Vagina (tissue), 2 donors: ENCODE measurements around the gene STEAP4. TPM values are rescaled to one million over a fixed set of nuclear protein-coding genes. Genes with fewer than 3 reads are reported as not detected.

Source experiments
- DNase-seq, 2 donors: peaks; one replicate each; pipeline ENCODE4 v3.0.0-alpha.2; 2017; ENCODE audit errors: extremely low spot score in 2 of 2
- H3K27ac ChIP-seq: fragments of 200-600 bp; sonication (generic); one replicate; pipeline ENCODE4 v1.5.1; 2019
- H3K27me3 ChIP-seq: fragments of 200-600 bp; sonication (generic); one replicate; pipeline ENCODE4 v1.5.1; 2019
- H3K36me3 ChIP-seq, 2 donors: fragments of 200-600 bp; sonication (generic); one replicate each; pipeline ENCODE4 v1.5.1; 2017 to 2019
- H3K4me1 ChIP-seq: fragments of 200-600 bp; sonication (generic); one replicate; pipeline ENCODE4 v1.5.1; 2019
- H3K4me3 ChIP-seq, 2 donors: fragments of 200-600 bp; sonication (generic); 1 replicate in 1 of 2; 2 replicates in 1 of 2; pipeline ENCODE4 v1.5.1; 2016 to 2019
- H3K9me3 ChIP-seq: fragments of 200-600 bp; sonication (generic); one replicate; pipeline ENCODE4 v1.5.1; 2019
- POLR2A ChIP-seq, 2 donors: fragments of 450-650 bp; IDR thresholded peaks; one replicate each; pipeline ENCODE4 v1.6.1; 2017; ENCODE audit warnings: antibody characterized with exemption in 2 of 2, mild to moderate bottlenecking in 2 of 2, moderate library complexity in 2 of 2
- POLR2AphosphoS5 ChIP-seq, 2 donors: sonication (generic); formaldehyde crosslinking; IDR thresholded peaks; one replicate each; pipeline ENCODE4 v1.9.0; 2017; ENCODE audit warnings: antibody characterized with exemption in 2 of 2, mild to moderate bottlenecking in 2 of 2, low read depth in 1 of 2; ENCODE audit not compliant: insufficient read depth in 1 of 2
- intact Hi-C: fragments of 100-400 bp; cut with DNase I; formaldehyde crosslinking; loops from one replicate; pipeline ENCODE4 v1.15.1; 2023
- total RNA-seq: library from RNA; depleted of rRNA; stranded (reverse); fragments of >200 nt; gene quantifications from one replicate; pipeline ENCODE4 v1.2.3, GENCODE V29; 2016
- TF ChIP-seq, protein P1 (sequence below), 3 experiments: fragments of 450-650 bp in 2 of 3; fragments of 200-600 bp in 1 of 3; sonication (generic) in 1 of 3; IDR thresholded peaks; one replicate each; pipeline ENCODE4 v1.5.1; 2017 to 2019; ENCODE audit warnings: antibody characterized with exemption in 3 of 3, mild to moderate bottlenecking in 2 of 3, moderate library complexity in 2 of 3

STEAP4 gene
- total RNA-seq, 1 donor from 2014 or later: 41.7 TPM

DNA sequence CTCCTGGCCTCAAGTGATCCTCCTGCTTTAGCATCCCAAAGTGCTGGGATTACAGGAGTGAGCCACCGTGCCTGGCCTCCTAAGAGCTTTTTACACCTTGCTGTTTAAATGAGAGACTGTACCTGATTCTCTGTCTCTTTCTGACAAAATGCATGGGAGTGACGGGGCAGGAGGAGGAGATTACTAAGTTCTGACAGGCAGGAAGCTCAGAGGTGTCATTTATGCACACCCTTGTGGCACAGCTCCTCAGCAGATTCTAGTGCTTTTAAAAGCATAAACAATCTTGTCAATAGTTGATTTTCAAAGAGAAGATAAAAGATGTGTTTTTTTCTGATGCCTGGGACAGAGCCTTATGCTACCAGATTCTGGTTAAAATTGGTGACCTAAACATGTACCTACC is 39.7 kb upstream of the STEAP4 start:
- intact Hi-C loops: no loop called here

DNA sequence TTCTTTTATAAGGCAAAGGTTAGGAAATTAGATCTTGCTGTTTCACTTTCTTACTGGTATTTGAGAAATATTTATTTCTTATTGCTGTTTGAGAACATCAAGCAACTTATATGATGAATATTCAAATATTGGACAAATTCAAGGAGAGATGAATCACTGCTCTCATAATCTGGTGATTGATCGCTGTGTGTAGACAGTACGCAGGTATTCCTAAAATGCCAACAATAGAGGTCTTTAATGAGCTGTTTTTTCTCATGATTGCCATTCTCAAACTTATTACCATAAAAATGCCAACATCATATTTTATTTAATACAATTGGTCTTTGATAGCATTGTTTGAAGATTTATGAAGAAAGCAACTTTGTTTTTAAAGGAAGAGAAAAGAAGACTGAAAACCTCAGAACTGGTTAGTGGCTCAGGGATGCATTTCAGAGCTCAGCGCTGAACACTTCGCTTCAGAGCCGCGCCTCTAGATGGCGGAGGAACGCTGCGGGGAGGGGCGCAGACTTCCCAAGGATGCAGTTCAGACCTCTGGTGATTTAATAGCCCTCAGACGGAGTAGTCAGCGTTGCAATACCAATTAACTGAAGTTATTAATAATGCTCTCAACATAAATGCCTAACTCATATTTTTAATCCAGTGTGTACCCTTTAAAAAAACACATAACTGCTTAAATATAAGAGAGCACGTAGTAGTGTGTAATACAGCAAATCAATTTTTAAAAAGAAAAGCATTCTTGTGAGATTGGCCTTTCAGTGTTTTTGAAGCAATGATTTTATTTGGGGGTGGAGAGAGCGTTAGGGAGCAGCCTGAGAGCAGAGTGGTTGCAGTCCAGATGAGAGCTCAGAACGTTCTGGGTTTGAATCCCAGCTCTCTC is 38.5 kb upstream of the STEAP4 start:
- TF ChIP-seq POLR2AphosphoS5 (IDR thresholded peaks at IDR 0.05; ENCODE audit: insufficient read depth in 1 of 2, low read depth in 1 of 2) (no peak), POLR2A (IDR thresholded peaks at IDR 0.05) (no peak)
- TF ChIP-seq, protein P1, sequence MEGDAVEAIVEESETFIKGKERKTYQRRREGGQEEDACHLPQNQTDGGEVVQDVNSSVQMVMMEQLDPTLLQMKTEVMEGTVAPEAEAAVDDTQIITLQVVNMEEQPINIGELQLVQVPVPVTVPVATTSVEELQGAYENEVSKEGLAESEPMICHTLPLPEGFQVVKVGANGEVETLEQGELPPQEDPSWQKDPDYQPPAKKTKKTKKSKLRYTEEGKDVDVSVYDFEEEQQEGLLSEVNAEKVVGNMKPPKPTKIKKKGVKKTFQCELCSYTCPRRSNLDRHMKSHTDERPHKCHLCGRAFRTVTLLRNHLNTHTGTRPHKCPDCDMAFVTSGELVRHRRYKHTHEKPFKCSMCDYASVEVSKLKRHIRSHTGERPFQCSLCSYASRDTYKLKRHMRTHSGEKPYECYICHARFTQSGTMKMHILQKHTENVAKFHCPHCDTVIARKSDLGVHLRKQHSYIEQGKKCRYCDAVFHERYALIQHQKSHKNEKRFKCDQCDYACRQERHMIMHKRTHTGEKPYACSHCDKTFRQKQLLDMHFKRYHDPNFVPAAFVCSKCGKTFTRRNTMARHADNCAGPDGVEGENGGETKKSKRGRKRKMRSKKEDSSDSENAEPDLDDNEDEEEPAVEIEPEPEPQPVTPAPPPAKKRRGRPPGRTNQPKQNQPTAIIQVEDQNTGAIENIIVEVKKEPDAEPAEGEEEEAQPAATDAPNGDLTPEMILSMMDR (IDR thresholded peaks at IDR 0.05): peak in 2 of 3 experiments; percentile 15 to 26
- no peak overlapping the region for H3K27ac ChIP-seq
- H3K36me3 ChIP-seq: no peaks in the 10 kb centered on the region
- no peak for DNase-seq
- intact Hi-C loops: no loop called here
- H3K27me3 ChIP-seq: no peaks in the 10 kb centered on the region
- H3K9me3 ChIP-seq: no peaks in the 10 kb centered on the region
- H3K4me3 ChIP-seq: no peak overlapping the region
- H3K4me1 ChIP-seq: no peaks in the 10 kb centered on the region

More for the DNA sequence above, 39.7 kb upstream of the STEAP4 start:
- DNase-seq: no peak
- H3K4me3 ChIP-seq: no peak overlapping the region
- H3K36me3 ChIP-seq: no peaks in the 10 kb centered on the region
- no peak overlapping the region for H3K27ac ChIP-seq
- no peaks in the 10 kb centered on the region for H3K4me1 ChIP-seq
- no peaks in the 10 kb centered on the region for H3K27me3 ChIP-seq
- TF ChIP-seq POLR2AphosphoS5 (IDR thresholded peaks at IDR 0.05; ENCODE audit: insufficient read depth in 1 of 2, low read depth in 1 of 2): no peak
- TF ChIP-seq, protein P1 (IDR thresholded peaks at IDR 0.05): no peak
- TF ChIP-seq POLR2A (IDR thresholded peaks at IDR 0.05): no peak
- no peaks in the 10 kb centered on the region for H3K9me3 ChIP-seq

DNA sequence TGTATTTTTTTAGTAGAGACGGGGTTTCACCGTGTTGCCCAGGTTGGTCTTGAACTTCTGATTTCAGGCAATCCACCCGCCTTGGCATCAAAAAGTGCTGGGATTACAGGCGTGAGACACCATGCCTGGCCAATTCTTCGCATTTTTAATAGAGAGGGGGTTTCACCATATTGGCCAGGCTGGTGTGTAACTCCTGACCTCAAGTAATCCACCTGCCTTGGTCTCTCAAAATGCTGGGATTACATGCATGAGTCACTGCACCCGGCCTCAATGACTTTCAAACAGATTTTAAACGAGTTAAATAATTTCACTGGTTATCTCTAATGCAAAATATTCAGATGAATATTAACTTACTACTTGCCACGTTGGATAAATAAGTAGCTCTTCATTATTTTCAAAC is 37.6 kb upstream of the STEAP4 start:
- no peak for TF ChIP-seq POLR2AphosphoS5 (IDR thresholded peaks at IDR 0.05; ENCODE audit: insufficient read depth in 1 of 2, low read depth in 1 of 2)
- TF ChIP-seq, protein P1 (IDR thresholded peaks at IDR 0.05): no peak
- TF ChIP-seq POLR2A (IDR thresholded peaks at IDR 0.05): no peak
- DNase-seq: no peak
- intact Hi-C loops: no loop called here

DNA sequence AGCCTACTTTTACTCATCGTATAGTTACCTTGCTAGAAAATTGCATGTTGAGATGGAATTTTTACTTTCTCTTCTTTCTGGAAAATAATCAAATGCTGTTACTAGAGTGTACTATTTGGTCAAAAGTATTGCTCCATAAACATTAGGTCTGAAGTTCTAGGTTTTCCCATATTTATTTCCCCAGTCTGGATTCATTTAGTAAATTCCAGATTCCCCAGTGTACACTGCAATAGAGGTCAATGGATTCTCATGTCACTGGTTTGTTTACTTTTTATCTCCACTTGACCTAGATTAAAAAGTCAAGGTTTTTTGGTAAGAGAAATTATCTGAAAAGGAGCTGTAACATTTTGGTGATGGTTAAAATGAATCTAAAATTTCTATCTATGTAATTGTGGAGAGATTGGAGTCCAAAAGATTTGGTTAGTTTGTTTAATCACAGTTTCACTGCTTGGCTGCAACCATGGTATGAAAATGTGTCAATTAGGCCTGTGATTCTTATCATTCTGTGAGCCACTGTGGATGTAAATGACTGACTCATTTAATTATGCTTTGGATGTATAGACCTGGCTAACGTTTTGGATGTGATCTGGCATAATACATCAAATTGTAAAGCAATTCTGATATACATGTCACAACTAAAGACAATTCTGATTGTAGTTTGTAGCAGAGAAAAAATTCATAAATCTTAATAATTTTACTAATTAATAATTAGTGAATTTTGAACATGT is 32.7 kb upstream of the STEAP4 start:
- H3K36me3 ChIP-seq: no peaks in the 10 kb centered on the region
- H3K4me3 ChIP-seq: no peak overlapping the region
- intact Hi-C loops: no loop called here
- no peaks in the 10 kb centered on the region for H3K27me3 ChIP-seq
- DNase-seq: no peak
- H3K9me3 ChIP-seq: no peaks in the 10 kb centered on the region
- H3K27ac ChIP-seq: no peak overlapping the region
- TF ChIP-seq, protein P1 (IDR thresholded peaks at IDR 0.05): no peak
- TF ChIP-seq POLR2AphosphoS5 (IDR thresholded peaks at IDR 0.05; ENCODE audit: insufficient read depth in 1 of 2, low read depth in 1 of 2) (no peak), POLR2A (IDR thresholded peaks at IDR 0.05) (no peak)
- H3K4me1 ChIP-seq: no peaks in the 10 kb centered on the region

More for the DNA sequence above, 37.6 kb upstream of the STEAP4 start:
- no peaks in the 10 kb centered on the region for H3K4me1 ChIP-seq
- H3K4me3 ChIP-seq: no peak overlapping the region
- no peak overlapping the region for H3K27ac ChIP-seq
- no peaks in the 10 kb centered on the region for H3K27me3 ChIP-seq
- H3K9me3 ChIP-seq: no peaks in the 10 kb centered on the region
- H3K36me3 ChIP-seq: no peaks in the 10 kb centered on the region
